Posterior cingulate gyrus (tissue), 11 donors: ENCODE results near the gene DNAL1.
"Not testable (repeated sequence)": the region's sequence is repeated elsewhere in the genome, so short reads cannot be mapped to it uniquely, and the experiment has no call there.

Experiments used
- DNase-seq, 10 donors: peaks; one replicate each; pipeline versions ENCODE4 v3.0.0 to v3.0.0-alpha.2; 2020 to 2021; ENCODE audit warnings: mixed read lengths in 3 of 10
- intact Hi-C: fragments of 100-400 bp; cut with DNase I; formaldehyde crosslinking; loops from one replicate; pipeline ENCODE4 v1.15.1; 2023

The DNAL1 gene

GRCh38 chr14:73636355-73636754, 8.4 kb upstream of the DNAL1 start:
- DNase-seq, intact Hi-C loops: not testable (repeated sequence)

DNA sequence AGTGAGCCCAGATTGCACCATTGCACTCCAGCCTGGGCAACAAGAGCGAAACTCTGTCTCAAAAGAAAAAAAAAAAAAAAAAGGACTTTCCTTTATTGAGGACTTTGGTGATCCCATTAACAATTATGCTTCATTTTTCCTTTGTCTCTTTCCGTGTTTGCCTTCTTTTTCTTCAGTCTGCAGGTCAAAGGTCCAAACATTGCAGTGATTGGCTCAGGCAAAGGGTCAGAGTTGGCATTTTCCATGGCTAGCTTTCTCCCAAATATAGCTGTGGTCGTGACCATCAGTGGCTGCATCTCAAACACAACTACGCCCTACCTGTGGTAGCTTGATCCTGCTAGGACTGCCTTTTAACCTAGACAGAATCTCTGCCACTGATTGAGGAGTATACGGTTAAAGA, 7.0 kb upstream of the DNAL1 start:
- intact Hi-C loops, result no loop called here
- DNase-seq, result no peak

DNA sequence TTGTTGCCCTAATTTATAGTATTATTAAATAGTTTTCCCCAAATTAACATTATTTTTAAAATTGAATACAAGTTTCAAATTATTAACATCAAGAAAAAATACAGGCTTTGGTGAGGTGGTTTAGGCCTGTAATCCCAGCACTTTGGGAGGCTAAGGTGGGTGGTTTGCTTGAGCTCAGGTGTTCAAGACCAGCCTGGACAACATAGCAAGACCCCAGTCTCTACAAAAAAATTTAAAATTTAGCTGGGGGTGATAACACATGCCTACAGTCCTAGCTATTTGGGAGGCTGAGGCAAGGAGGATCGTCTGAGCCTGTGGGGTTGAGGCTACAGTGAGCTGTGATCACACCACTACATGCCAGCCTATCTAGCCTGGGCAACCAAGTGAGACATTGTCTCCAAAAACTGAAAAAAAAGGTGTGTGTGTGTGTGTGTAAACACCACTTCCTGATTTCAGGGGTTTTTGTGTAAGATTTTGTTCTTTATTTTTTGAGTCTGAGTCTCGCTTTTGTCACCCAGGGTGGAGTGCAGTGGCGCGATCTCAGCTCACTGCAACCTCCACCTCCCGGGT, 3.9 kb upstream of the DNAL1 start:
- no peak for DNase-seq
- intact Hi-C loops, result no loop called here

DNA sequence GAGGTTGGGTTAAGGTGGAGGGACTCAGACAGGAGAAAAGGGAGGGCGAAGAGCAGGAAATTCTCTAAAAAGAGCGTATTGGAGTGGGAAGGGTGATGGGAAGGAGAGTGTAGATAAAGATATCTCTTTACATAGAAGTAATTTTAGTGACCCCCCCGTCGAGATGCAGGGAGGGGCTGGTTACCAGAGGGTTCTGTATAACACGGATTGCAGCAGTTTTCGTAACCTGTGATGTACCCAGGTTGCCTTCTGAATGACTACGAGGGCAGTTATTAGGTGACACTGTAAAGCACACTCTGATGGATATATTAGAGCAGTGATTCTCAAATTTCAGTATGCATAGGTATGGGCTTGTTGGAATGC, 443 bp downstream of the DNAL1 start:
- no peak for DNase-seq
- intact Hi-C loops, result no loop called here

GRCh38 chr14:73651005-73651404, 6.2 kb downstream of the DNAL1 start:
- intact Hi-C loops, result no loop called here
- DNase-seq, result no peak

DNA sequence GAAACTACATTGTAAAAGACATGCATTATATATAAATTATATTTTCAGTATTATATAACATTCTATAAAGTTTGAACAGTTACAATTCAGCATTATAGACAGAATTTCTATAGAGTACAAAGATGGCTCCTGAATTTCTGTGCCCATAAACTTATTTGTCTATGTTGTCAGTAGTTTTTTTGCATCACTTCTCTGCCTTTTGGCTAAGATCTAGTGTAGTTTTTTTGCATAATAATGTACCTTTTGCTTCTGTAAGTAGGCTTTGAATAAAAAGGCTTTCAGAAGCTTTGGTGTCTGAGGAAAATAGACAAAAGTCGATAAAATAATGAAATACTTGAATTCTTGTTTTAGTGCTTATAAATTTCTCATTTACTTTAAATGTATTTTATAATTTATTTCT, 11.1 kb downstream of the DNAL1 start:
- intact Hi-C loops, result no loop called here
- DNase-seq, result no peak

DNA sequence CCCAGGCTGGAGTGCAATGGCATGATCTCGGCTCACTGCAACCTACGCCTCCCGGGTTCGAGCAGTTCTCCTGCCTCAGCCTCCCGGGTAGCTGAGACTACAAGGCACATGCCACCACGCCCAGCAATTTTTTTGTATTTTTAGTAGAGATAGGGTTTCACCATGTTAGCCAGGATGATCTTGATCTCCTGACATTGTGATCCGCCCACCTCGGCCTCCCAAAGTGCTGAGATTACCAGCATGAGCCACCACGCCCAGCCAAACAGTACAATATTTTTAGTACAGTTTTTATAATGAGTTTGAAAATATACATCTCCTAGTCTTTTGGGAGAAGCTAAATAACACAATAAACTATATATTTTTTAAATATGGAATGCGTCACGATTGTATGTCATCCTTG, 14.4 kb downstream of the DNAL1 start:
- DNase-seq, intact Hi-C loops: not testable (repeated sequence)

GRCh38 chr14:73660511-73660910, 15.7 kb downstream of the DNAL1 start:
- DNase-seq, result no peak
- intact Hi-C loops, result no loop called here

GRCh38 chr14:73661872-73662271, 17.1 kb downstream of the DNAL1 start:
- intact Hi-C loops, result no loop called here
- DNase-seq, result no peak

- intact Hi-C loops, result no loop called here
Observed at GRCh38 chr14:73662487-73662943, 17.7 kb downstream of the DNAL1 start.

DNA sequence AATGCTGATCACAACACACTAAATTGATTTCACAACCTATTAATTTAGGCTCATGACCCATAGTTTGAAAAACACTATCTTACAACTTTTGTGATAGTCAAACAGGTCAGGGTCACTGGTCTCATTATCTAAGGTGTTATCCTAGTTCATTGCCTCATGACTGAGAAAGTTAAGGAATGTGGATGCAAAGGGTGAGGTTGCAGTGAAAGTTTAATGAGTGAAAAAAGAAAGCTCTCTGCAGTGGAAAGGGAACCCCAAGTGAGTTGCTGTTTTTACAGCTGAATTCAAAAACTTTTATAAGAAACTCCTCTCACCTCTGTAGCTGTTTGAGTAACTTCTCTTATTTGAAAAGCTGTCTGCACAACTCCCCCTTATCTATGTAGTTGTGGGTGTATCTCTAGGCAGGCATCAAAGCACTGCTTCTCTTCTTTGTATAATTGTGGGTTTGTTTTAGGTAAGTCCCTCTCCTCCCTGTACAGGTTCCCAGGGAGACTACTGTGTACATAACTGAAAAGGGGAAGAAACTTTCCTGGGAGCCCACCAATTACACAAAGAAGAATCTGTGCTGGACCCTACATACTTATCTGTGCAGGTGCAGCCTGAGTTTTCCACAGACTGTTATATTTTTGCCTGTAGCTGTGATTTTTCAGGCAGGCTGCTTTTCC, 18.9 kb downstream of the DNAL1 start:
- intact Hi-C loops, result no loop called here

More at GRCh38 chr14:73662487-73662943, 17.7 kb downstream of the DNAL1 start:
- DNase-seq, result no peak

DNA sequence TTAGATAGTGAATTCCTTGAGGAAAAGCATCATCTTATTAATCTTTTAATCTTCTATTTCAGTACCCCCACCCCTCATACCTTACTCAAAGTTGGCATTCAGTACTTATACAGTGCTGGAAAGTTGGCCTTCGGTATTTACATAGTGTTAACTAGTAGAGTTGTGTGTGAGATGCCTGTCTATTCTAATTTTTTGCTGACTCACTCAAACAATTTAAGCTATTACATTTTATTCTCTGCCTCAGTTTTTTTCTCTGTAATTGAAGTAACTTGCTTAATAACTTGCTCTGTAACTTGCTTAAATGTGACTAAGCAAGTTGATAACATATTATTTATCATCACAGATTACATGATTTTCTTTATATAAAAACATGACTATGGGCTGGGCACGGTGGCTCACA, 20.3 kb downstream of the DNAL1 start:
- DNase-seq, result no peak
- intact Hi-C loops, result no loop called here

More for the DNA sequence above, 18.9 kb downstream of the DNAL1 start:
- no peak for DNase-seq

DNA sequence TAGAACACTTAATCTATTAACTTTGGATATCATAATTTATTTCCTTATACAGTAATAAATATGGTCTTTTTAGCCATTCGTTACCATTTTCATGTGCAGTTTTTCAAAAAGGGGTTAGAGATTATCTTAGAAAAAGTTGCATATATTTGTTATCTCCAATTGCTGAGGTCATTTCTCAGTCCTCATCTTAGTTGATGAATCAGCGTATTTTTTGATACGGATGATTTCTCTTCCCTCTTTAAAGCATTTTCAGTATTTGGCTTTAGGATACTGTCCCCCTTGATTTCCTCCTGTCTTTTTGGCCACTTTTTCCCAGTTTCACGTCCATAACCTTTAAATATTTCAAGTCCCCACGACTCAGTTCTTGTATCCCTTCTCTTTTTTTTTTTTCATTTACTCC, 21.8 kb downstream of the DNAL1 start:
- DNase-seq, result no peak

DNA sequence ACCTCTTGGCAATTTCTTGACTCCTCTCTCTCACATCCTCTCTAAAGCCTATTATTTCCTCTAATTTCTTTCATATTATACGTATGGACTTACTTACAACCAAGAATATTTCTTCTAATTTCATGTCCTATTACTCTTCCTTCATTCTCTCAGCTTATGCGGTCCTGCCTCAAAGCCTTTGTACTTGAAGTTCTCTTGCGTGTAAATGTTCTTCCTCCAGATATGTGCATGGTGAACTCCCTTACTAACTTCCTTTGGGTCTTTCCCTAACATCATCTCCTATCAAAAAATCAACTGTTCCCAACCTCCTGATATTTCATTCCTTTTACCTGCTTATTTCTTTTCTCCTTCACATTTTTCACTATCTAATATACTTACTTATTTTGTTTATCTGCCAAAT, 23.1 kb downstream of the DNAL1 start:
- intact Hi-C loops, result no loop called here

More for the DNA sequence above, 21.8 kb downstream of the DNAL1 start:
- intact Hi-C loops, result no loop called here

GRCh38 chr14:73674986-73675385, 30.2 kb downstream of the DNAL1 start:
- DNase-seq, result no peak
- intact Hi-C loops, result no loop called here

More for the DNA sequence above, 23.1 kb downstream of the DNAL1 start:
- DNase-seq, result no peak

DNA sequence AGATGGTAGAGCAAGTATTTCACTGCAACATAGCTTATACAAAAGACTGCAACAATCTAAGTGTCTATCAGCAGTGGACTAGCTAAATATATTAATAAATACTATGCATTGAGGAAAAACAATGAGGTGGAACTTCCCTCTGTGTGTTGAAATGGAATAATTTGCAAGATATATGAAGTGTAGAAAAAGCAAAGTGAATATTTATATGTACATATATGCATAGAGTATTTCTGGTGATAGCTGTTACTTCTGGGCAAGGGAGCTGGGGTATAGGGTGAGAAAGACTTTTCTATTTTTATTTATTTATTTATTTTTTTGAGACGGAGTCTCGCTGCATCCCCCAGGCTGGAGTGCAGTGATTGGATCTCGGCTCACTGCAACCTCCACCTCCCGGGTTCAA, 33.9 kb downstream of the DNAL1 start:
- intact Hi-C loops, result no loop called here
- no peak for DNase-seq

GRCh38 chr14:73680821-73681220, 36.0 kb downstream of the DNAL1 start:
- DNase-seq, result no peak
- intact Hi-C loops, result no loop called here

- no peak for DNase-seq
- intact Hi-C loops, result no loop called here
Observed at GRCh38 chr14:73684627-73685026, 39.8 kb downstream of the DNAL1 start.

DNA sequence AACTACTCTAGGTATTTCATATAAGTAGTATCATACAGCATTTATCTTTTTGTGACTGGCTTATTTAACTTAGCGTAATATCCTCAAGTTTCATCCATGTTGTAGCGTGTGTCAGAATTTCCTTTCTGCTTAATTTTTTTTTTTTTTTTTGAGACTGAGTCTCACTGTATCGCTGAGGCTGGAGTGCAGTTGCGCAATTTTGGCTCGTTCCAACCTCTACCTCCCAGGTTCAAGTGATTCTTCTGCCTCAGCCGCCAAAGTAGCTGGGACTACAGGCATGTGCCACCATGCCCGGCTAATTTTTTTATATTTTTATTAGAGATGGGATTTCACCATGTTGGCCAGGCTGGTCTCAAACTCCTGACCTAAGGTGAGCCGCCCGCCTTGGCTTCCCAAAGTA, 40.5 kb downstream of the DNAL1 start:
- intact Hi-C loops, result no loop called here
- DNase-seq, result no peak

- intact Hi-C loops, result no loop called here
- DNase-seq, result no peak
Observed at GRCh38 chr14:73686901-73687300, 42.1 kb downstream of the DNAL1 start.

DNA sequence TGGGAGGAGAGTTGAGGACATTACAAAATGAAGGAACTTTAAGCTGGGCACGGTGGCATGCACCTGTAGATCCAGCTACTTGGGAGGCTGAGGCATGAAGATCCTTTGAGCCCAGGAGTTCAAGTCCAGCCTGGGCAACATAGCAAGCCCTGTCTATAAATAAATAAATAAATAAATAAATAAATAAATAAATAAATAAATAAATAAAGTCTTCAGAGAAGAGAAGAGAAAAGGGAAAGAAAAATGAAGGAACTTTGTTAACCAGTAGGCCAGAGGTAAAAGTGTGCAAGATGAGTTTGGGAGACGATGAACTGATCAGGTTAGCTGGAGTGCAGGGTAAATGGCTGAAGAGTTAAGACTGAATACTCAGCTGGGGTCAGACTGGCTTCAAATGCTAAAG, 49.3 kb downstream of the DNAL1 start:
- DNase-seq, result no peak
- intact Hi-C loops, result no loop called here

- no peak for DNase-seq
- intact Hi-C loops, result no loop called here
Observed at GRCh38 chr14:73695082-73695481, 50.3 kb downstream of the DNAL1 start.

GRCh38 chr14:73695997-73696396, 51.2 kb downstream of the DNAL1 start:
- intact Hi-C loops, result no loop called here
- DNase-seq, result no peak
